ENCODE data around the gene SFI1.

DNA sequence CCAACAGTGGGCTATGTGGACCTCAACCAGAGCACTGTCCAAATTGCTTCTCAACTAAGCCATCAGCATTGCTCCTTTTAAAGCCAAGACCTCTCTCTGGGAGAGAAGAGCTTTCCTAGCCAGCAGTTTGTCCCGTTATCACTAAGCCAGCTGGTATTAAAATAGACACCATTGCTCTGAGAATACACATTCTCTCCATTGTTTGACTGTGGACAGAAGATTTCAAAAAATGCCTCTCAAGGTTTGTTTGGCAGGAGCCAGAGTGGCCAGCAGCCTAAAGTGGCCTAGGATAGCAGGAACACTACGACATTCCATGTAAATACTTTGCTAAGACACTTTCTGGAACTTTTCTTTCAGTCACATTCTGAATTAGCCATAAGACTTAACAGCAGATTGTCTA, 48.0 kb upstream of the SFI1 start:
- TF ChIP-seq, protein P1, sequence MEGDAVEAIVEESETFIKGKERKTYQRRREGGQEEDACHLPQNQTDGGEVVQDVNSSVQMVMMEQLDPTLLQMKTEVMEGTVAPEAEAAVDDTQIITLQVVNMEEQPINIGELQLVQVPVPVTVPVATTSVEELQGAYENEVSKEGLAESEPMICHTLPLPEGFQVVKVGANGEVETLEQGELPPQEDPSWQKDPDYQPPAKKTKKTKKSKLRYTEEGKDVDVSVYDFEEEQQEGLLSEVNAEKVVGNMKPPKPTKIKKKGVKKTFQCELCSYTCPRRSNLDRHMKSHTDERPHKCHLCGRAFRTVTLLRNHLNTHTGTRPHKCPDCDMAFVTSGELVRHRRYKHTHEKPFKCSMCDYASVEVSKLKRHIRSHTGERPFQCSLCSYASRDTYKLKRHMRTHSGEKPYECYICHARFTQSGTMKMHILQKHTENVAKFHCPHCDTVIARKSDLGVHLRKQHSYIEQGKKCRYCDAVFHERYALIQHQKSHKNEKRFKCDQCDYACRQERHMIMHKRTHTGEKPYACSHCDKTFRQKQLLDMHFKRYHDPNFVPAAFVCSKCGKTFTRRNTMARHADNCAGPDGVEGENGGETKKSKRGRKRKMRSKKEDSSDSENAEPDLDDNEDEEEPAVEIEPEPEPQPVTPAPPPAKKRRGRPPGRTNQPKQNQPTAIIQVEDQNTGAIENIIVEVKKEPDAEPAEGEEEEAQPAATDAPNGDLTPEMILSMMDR (IDR thresholded peaks at IDR 0.05): no peak
- no peak for TF ChIP-seq POLR2A (IDR thresholded peaks at IDR 0.05)

Data from testis (tissue), 2 donors.